Keratinocyte (primary cell): Measurements from ENCODE around the gene CASK. TPM values are rescaled to one million over a fixed set of nuclear protein-coding genes. Genes with fewer than 3 reads are reported as not detected.
A peak's percentile ranks its signal among the peaks of the same experiment; 100 is the strongest.

Experiments
- DNase-seq: peaks from one replicate; pipeline ENCODE4 v3.0.0-alpha.2; 2011; ENCODE audit warnings: low read depth, missing footprints, low spot score
- FAIRE-seq: peaks from 2 replicates; lab custom pipeline; 2011; peaks lifted over from hg19 to GRCh38; lab: Jason Lieb, UNC
- H2AFZ ChIP-seq: 2 replicates; pipeline ENCODE4 v1.6.0; 2012; ENCODE audit warnings: low read length, control low read depth, inconsistent platforms; ENCODE audit not compliant: control insufficient read depth
- H3K27ac ChIP-seq: 2 replicates; pipeline ENCODE4 v1.5.1; 2011; ENCODE audit warnings: low read length; ENCODE audit not compliant: control insufficient read depth, insufficient read depth
- H3K27me3 ChIP-seq: 3 replicates; pipeline ENCODE4 v1.6.0; 2011; ENCODE audit warnings: low read length; ENCODE audit not compliant: control insufficient read depth, insufficient read depth; ENCODE audit errors: extremely low read depth
- H3K36me3 ChIP-seq, 2 experiments: 2 replicates in 1 of 2; 3 replicates in 1 of 2; pipeline ENCODE4 v1.5.1; 2011; ENCODE audit warnings: low read length in 2 of 2, mild to moderate bottlenecking in 1 of 2; ENCODE audit not compliant: control insufficient read depth in 2 of 2, insufficient read depth in 2 of 2; ENCODE audit errors: extremely low read depth in 1 of 2
- H3K4me1 ChIP-seq: 3 replicates; pipeline ENCODE4 v1.5.1; 2011; ENCODE audit warnings: low read length; ENCODE audit not compliant: control insufficient read depth, insufficient read depth; ENCODE audit errors: extremely low read depth
- H3K4me2 ChIP-seq: 3 replicates; pipeline ENCODE4 v1.6.0; 2011; ENCODE audit warnings: low read depth, low read length; ENCODE audit not compliant: control insufficient read depth, insufficient read depth; ENCODE audit errors: extremely low read depth
- H3K4me3 ChIP-seq, 3 experiments: fragments of 200-600 bp in 1 of 3; sonication (generic) in 1 of 3; 2 replicates in 2 of 3; 3 replicates in 1 of 3; pipeline ENCODE4 v1.5.1; 2011 to 2016; ENCODE audit warnings: low read length in 3 of 3, mild to moderate bottlenecking in 3 of 3, control low read depth in 2 of 3, inconsistent platforms in 1 of 3, low read depth in 1 of 3, mixed read lengths in 1 of 3, mixed run types in 1 of 3, moderate library complexity in 1 of 3; ENCODE audit not compliant: control insufficient read depth in 2 of 3, insufficient read depth in 2 of 3; ENCODE audit errors: extremely low read depth in 1 of 3
- H3K79me2 ChIP-seq: 2 replicates; pipeline ENCODE4 v1.6.0; 2012; ENCODE audit warnings: low read length; ENCODE audit not compliant: control insufficient read depth, insufficient read depth
- H3K9ac ChIP-seq: 3 replicates; pipeline ENCODE4 v1.6.0; 2011; ENCODE audit warnings: low read length; ENCODE audit not compliant: control insufficient read depth, insufficient read depth; ENCODE audit errors: extremely low read depth
- H3K9me1 ChIP-seq: 3 replicates; pipeline ENCODE4 v1.6.0; 2011; ENCODE audit warnings: low read length; ENCODE audit not compliant: control insufficient read depth, insufficient read depth; ENCODE audit errors: extremely low read depth
- H3K9me3 ChIP-seq: 2 replicates; pipeline ENCODE4 v1.5.1; 2012; ENCODE audit warnings: low read depth, low read length; ENCODE audit not compliant: control insufficient read depth
- H4K20me1 ChIP-seq: 3 replicates; pipeline ENCODE4 v1.6.0; 2011; ENCODE audit warnings: low read length; ENCODE audit not compliant: control insufficient read depth, insufficient read depth; ENCODE audit errors: extremely low read depth
- CTCF ChIP-seq, 3 experiments: IDR thresholded peaks in 1 of 3; conservative IDR thresholded peaks in 1 of 3; optimal IDR thresholded peaks in 1 of 3; 2 replicates in 2 of 3; 3 replicates in 1 of 3; pipeline versions ENCODE3 to v1.5.1; 2011; ENCODE audit warnings: low read length in 3 of 3, mild to moderate bottlenecking in 3 of 3, moderate library complexity in 2 of 3, control low read depth in 1 of 3, inconsistent platforms in 1 of 3; ENCODE audit not compliant: insufficient read depth in 2 of 3; ENCODE audit errors: extremely low read depth in 1 of 3
- EZH2 ChIP-seq: IDR thresholded peaks from one replicate; pipeline ENCODE4 v1.6.1; 2012; ENCODE audit warnings: inconsistent platforms, mild to moderate bottlenecking, low read length, moderate library complexity
- dilution Hi-C: fragments of 300-500 bp; cut with MboI; formaldehyde crosslinking; loops from one replicate; pipeline ENCODE4 v1.7.0; 2020; ENCODE audit warnings: low sequenced_read_pairs; ENCODE audit not compliant: extremely low pct_ligation_motif_present
- polyA plus RNA-seq, 5 experiments: library from polyadenylated mRNA; depleted of rRNA in 3 of 5; stranded (reverse) in 3 of 5; stranded (forward) in 1 of 5; unstranded in 1 of 5; fragments of >200 nt; gene quantifications; 1 replicate in 1 of 5; 2 replicates in 3 of 5; 3 replicates in 1 of 5; pipeline versions ENCODE4 v1.2.1 to v1.2.3, GENCODE V29; 2011 to 2012; ENCODE audit warnings: missing spikeins in 2 of 5, low read depth in 1 of 5, low replicate concordance in 1 of 5

The CASK gene
- polyA plus RNA-seq, 1 donor (not counting 4 experiments of a cell fraction or from before 2014, with no cell fraction given) = 33.7 TPM

DNA sequence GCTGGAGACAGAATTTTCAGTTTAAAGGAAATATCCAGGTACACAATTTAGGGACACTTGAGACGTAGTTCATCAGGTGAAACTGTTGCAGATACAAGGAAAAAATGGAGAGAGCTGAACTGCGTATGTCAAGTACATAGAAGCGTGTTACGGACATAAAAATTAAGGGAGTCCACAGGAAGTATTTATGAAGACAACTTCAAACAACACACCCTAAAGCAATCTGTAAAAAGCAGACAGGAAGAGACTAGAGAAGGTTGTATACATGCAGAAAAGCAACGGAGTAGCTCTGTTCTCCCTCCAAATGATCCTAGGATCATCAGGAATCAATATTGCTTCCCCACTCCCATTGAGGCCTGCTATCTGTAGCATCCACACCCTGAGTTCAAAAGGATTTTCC, 5.8 kb downstream of the CASK start:
- TF ChIP-seq EZH2 (no peak), CTCF (optimal IDR thresholded peaks at IDR 0.05 in 1 of 3, IDR thresholded peaks at IDR 0.05 in 1 of 3, conservative IDR thresholded peaks at IDR 0.05 in 1 of 3; ENCODE audit: extremely low read depth in 1 of 3, insufficient read depth in 2 of 3, low read length in 3 of 3) (no peak)
- no peak overlapping the region for H2AFZ ChIP-seq
- dilution Hi-C loops = no loop called here
- no peaks in the 10 kb centered on the region for H4K20me1 ChIP-seq
- no peaks in the 10 kb centered on the region for H3K4me1 ChIP-seq
- H3K9me3 ChIP-seq = no peaks in the 10 kb centered on the region
- no peaks in the 10 kb centered on the region for H3K27me3 ChIP-seq
- no peaks in the 10 kb centered on the region for H3K36me3 ChIP-seq
- no peak overlapping the region for H3K4me3 ChIP-seq
- H3K4me2 ChIP-seq = peak overlapping the region; percentile 52
- H3K9me1 ChIP-seq = no peaks in the 10 kb centered on the region
- no peak for DNase-seq
- no peak overlapping the region for H3K9ac ChIP-seq
- FAIRE-seq = no peak
- H3K27ac ChIP-seq = no peak overlapping the region
- H3K79me2 ChIP-seq = peaks cover 51% of the 10 kb centered on the region

DNA sequence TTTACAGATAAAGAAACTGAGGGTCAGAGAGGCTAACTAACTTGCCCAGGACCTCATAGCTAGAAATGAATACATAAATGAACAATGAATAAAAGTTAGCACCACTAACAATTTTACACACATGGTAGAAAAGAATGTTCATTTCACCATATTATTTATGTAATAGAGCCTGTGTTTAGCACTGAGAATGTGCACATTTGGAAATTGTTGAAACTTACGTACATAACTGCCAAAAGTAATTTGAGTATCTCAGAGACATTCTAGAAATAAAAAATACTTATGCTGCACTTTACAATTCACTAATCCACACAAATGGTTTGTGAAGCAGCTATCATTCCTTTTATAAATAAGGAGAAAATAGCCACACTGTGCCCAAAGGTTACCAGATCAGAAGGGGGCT, 9.9 kb downstream of the CASK start:
- FAIRE-seq = no peak

More for the DNA sequence above, 9.9 kb downstream of the CASK start:
- no peaks in the 10 kb centered on the region for H3K27me3 ChIP-seq
- H3K9me1 ChIP-seq = no peaks in the 10 kb centered on the region
- dilution Hi-C loops = no loop called here
- no peaks in the 10 kb centered on the region for H3K4me1 ChIP-seq
- no peak for DNase-seq
- H2AFZ ChIP-seq = no peak overlapping the region
- H3K4me2 ChIP-seq = no peak overlapping the region
- H3K36me3 ChIP-seq = no peaks in the 10 kb centered on the region
- no peak overlapping the region for H3K4me3 ChIP-seq
- H3K27ac ChIP-seq = no peak overlapping the region
- H3K9me3 ChIP-seq = no peaks in the 10 kb centered on the region
- H3K79me2 ChIP-seq = peaks cover 29% of the 10 kb centered on the region
- TF ChIP-seq EZH2 (no peak), CTCF (optimal IDR thresholded peaks at IDR 0.05 in 1 of 3, IDR thresholded peaks at IDR 0.05 in 1 of 3, conservative IDR thresholded peaks at IDR 0.05 in 1 of 3; ENCODE audit: extremely low read depth in 1 of 3, insufficient read depth in 2 of 3, low read length in 3 of 3) (no peak)
- no peak overlapping the region for H3K9ac ChIP-seq
- H4K20me1 ChIP-seq = no peaks in the 10 kb centered on the region
